Spleen (tissue), 7 donors: ENCODE data around the gene MOB1B.

Experiments
- CTCF ChIP-seq, 11 experiments: fragments of 200-600 bp in 7 of 11; fragments of 450-650 bp in 4 of 11; sonication (generic) in 4 of 11; IDR thresholded peaks in 8 of 11; conservative IDR thresholded peaks in 3 of 11; 1 replicate in 7 of 11; 2 replicates in 4 of 11; pipeline versions ENCODE4 v1.4.0 to v1.8.0; 2016 to 2021; ENCODE audit warnings: antibody characterized with exemption in 11 of 11, inconsistent platforms in 4 of 11, mild to moderate bottlenecking in 1 of 11
- POLR2A ChIP-seq, 3 donors: fragments of 450-650 bp; IDR thresholded peaks; one replicate each; pipeline ENCODE4 v1.5.1; 2017; ENCODE audit warnings: antibody characterized with exemption in 3 of 3, mild to moderate bottlenecking in 1 of 3
- donor health status: DM: no; HTN: no; CAD: no; lungs with moderate emphysema.
- donor health status: DM: no; HTN: no; CAD: no.
- donor health status: DM: no; HTN: no; CAD: no.

DNA sequence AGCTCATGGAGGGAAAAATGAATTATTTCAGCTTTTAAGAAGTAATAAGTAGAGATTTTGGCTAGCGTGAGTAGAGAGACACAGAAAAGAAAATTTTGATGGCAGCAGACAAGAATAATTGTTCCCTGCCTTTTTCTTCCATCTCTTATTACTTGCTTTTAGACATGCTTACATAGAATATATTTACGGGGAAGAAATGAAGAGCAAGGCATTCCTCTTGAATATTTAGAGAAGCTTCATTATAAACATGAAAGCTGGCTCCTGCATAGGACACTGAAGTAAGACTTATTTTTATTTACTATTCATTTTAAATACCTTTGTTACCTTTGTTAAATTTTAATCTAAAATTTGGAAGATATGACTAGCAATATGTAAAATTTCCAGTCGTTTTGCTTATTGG lies 123.5 kb downstream of the MOB1B start:
- TF ChIP-seq POLR2A (IDR thresholded peaks at IDR 0.05), result no peak
- no peak for TF ChIP-seq CTCF (IDR thresholded peaks at IDR 0.05 in 8 of 11, conservative IDR thresholded peaks at IDR 0.05 in 3 of 11)
